CD14-positive monocyte (primary cell): ENCODE results near the gene FRRS1L. TPM values are rescaled to one million over a fixed set of nuclear protein-coding genes. Genes with fewer than 3 reads are reported as not detected.

ENCODE experiments used
- DNase-seq, 3 donors: peaks; one replicate each; pipeline ENCODE4 v3.0.0-alpha.2; 2011 to 2022
- H2AFZ ChIP-seq: 2 replicates; pipeline ENCODE4 v1.6.0; 2012; ENCODE audit warnings: mild to moderate bottlenecking, low read depth, low read length, inconsistent platforms; ENCODE audit not compliant: insufficient read depth, poor library complexity, severe bottlenecking
- H3K27ac ChIP-seq, 2 donors: 1 replicate in 1 of 2; 2 replicates in 1 of 2; pipeline ENCODE4 v1.5.1; 2012 to 2013; ENCODE audit warnings: low read length in 2 of 2, control low read depth in 1 of 2, inconsistent platforms in 1 of 2, low read depth in 1 of 2, mild to moderate bottlenecking in 1 of 2
- H3K27me3 ChIP-seq, 2 donors: one replicate each; pipeline versions ENCODE4 v1.6.0 to v1.6.1; 2011 to 2013; ENCODE audit warnings: low read length in 2 of 2; ENCODE audit not compliant: control insufficient read depth in 2 of 2, insufficient read depth in 2 of 2
- H3K36me3 ChIP-seq, 2 donors: replicated peaks in 1 of 2; 1 replicate in 1 of 2; 2 replicates in 1 of 2; pipeline versions ENCODE4 v1.5.1 to v1.6.1; 2012 to 2013; ENCODE audit warnings: low read length in 2 of 2, control low read depth in 1 of 2, inconsistent platforms in 1 of 2, mild to moderate bottlenecking in 1 of 2; ENCODE audit not compliant: insufficient read depth in 2 of 2, control insufficient read depth in 1 of 2
- H3K4me1 ChIP-seq, 2 donors: 1 replicate in 1 of 2; 2 replicates in 1 of 2; pipeline versions ENCODE4 v1.5.1 to v1.6.1; 2012 to 2013; ENCODE audit warnings: low read length in 2 of 2, control low read depth in 1 of 2, inconsistent platforms in 1 of 2, mild to moderate bottlenecking in 1 of 2, moderate library complexity in 1 of 2; ENCODE audit not compliant: insufficient read depth in 2 of 2, control insufficient read depth in 1 of 2
- H3K4me2 ChIP-seq: replicated peaks from 2 replicates; pipeline ENCODE3; 2012; ENCODE audit warnings: low read length, moderate library complexity, mild to moderate bottlenecking; ENCODE audit not compliant: poor library complexity, severe bottlenecking; ENCODE audit errors: extremely low read depth
- H3K4me3 ChIP-seq, 3 experiments: fragments of 200-600 bp in 1 of 3; sonication (generic) in 1 of 3; replicated peaks in 1 of 3; 1 replicate in 2 of 3; 2 replicates in 1 of 3; pipeline ENCODE4 v1.5.1; 2011 to 2013; ENCODE audit warnings: low read length in 3 of 3, mild to moderate bottlenecking in 3 of 3, control low read depth in 2 of 3, low read depth in 2 of 3, inconsistent platforms in 1 of 3, moderate library complexity in 1 of 3
- H3K79me2 ChIP-seq: 2 replicates; pipeline ENCODE4 v1.6.0; 2012; ENCODE audit warnings: mild to moderate bottlenecking, control low read depth, inconsistent platforms, low read length, moderate library complexity; ENCODE audit not compliant: insufficient read depth
- H3K9ac ChIP-seq: 2 replicates; pipeline ENCODE4 v1.6.0; 2017; ENCODE audit warnings: low read length, mild to moderate bottlenecking; ENCODE audit not compliant: insufficient read depth, poor library complexity, severe bottlenecking
- H3K9me3 ChIP-seq, 2 donors: replicated peaks in 1 of 2; 1 replicate in 1 of 2; 2 replicates in 1 of 2; pipeline versions ENCODE4 v1.5.1 to v1.6.1; 2012 to 2013; ENCODE audit warnings: low read length in 2 of 2, control low read depth in 1 of 2; ENCODE audit not compliant: control insufficient read depth in 1 of 2, insufficient read depth in 1 of 2
- H4K20me1 ChIP-seq: 2 replicates; pipeline ENCODE4 v1.6.0; 2012; ENCODE audit warnings: mild to moderate bottlenecking, low read length, control low read depth, moderate library complexity; ENCODE audit not compliant: insufficient read depth
- H3K27ac Mint-ChIP-seq, 7 donors: one replicate each; pipeline ENCODE4 v1.8.0; 2020; ENCODE audit warnings: mild to moderate bottlenecking in 7 of 7, mixed read lengths in 7 of 7, moderate library complexity in 6 of 7, inconsistent platforms in 2 of 7
- H3K27me3 Mint-ChIP-seq, 3 donors: one replicate each; pipeline ENCODE4 v1.8.0; 2021 to 2022; ENCODE audit warnings: low read depth in 3 of 3, mild to moderate bottlenecking in 3 of 3, mixed read lengths in 3 of 3, moderate library complexity in 3 of 3, inconsistent platforms in 1 of 3
- H3K36me3 Mint-ChIP-seq, 2 donors: one replicate each; pipeline ENCODE4 v1.8.0; 2020; ENCODE audit warnings: mixed read lengths in 2 of 2, inconsistent platforms in 1 of 2, mild to moderate bottlenecking in 1 of 2
- H3K4me1 Mint-ChIP-seq: one replicate; pipeline ENCODE4 v1.8.0; 2020; ENCODE audit warnings: mild to moderate bottlenecking, mixed read lengths
- H3K4me3 Mint-ChIP-seq, 2 donors: one replicate each; pipeline ENCODE4 v1.8.0; 2020; ENCODE audit warnings: mild to moderate bottlenecking in 2 of 2, mixed read lengths in 2 of 2, moderate library complexity in 1 of 2
- H3K9me3 Mint-ChIP-seq, 7 donors: one replicate each; pipeline ENCODE4 v1.8.0; 2020 to 2022; ENCODE audit warnings: mixed read lengths in 7 of 7, mild to moderate bottlenecking in 6 of 7, moderate library complexity in 6 of 7, inconsistent platforms in 2 of 7
- WGBS: methylation state at CpG from one replicate; pipeline ENCODE4 v1.1.5; 2013; ENCODE audit warnings: missing lambda C conversion rate; ENCODE audit not compliant: insufficient coverage; 5-methylcytosine and 5-hydroxymethylcytosine counted together
- intact Hi-C, 2 donors: fragments of 100-400 bp; cut with micrococcal nuclease; formaldehyde crosslinking; loops; one replicate each; pipeline versions ENCODE4 v1.15.0 to v1.15.1; 2023
- polyA plus RNA-seq, 3 donors: library from polyadenylated mRNA; depleted of rRNA in 1 of 3; unstranded in 2 of 3; stranded (reverse) in 1 of 3; fragments of 300-500 nt in 2 of 3; fragments of >200 nt in 1 of 3; fragmentation: Illumina TruSeq in 2 of 3; gene quantifications; 1 replicate in 2 of 3; 2 replicates in 1 of 3; pipeline ENCODE4 v1.2.3, GENCODE V29; 2012 to 2021
- TF ChIP-seq, protein P1 (sequence below): fragments of 200-600 bp; IDR thresholded peaks from one replicate; pipeline ENCODE4 v1.8.0; 2022; ENCODE audit warnings: antibody characterized with exemption, mild to moderate bottlenecking

FRRS1L gene
- polyA plus RNA-seq, 3 donors: not detected

DNA sequence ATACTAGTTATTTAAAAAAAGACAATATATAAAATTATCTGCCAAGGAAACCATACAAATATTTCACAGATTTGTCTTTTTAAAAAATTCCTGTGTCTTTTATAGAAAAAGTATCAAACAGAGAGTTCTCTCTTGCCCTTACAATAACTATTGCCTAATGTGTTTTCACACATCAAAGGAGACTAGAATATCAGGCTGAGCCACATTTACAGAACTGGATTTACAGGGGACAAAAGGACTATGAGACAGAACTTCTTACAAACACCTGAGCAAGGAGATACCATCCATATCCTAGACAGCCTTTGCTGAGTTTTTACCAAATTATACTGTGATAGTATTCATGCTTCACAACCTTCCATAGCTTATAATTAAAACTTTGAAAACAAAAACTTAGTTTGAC lies 81.5 kb downstream of the FRRS1L start:
- TF ChIP-seq, protein P1, sequence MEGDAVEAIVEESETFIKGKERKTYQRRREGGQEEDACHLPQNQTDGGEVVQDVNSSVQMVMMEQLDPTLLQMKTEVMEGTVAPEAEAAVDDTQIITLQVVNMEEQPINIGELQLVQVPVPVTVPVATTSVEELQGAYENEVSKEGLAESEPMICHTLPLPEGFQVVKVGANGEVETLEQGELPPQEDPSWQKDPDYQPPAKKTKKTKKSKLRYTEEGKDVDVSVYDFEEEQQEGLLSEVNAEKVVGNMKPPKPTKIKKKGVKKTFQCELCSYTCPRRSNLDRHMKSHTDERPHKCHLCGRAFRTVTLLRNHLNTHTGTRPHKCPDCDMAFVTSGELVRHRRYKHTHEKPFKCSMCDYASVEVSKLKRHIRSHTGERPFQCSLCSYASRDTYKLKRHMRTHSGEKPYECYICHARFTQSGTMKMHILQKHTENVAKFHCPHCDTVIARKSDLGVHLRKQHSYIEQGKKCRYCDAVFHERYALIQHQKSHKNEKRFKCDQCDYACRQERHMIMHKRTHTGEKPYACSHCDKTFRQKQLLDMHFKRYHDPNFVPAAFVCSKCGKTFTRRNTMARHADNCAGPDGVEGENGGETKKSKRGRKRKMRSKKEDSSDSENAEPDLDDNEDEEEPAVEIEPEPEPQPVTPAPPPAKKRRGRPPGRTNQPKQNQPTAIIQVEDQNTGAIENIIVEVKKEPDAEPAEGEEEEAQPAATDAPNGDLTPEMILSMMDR: no peak
- DNase-seq: no peak
- Mint-ChIP-seq H3K27me3 (no peaks in the 10 kb centered on the region), H3K4me1 (peaks cover 4% of the 10 kb centered on the region), H3K36me3 (peaks cover 55 to 74% of the 10 kb centered on the region in 2 donors), H3K4me3 (no peak overlapping the region), H3K9me3 (no peaks in the 10 kb centered on the region), H3K27ac (no peak overlapping the region)
- Histone ChIP-seq H3K9me3 (no peaks in the 10 kb centered on the region), H3K79me2 (no peaks in the 10 kb centered on the region), H3K27me3 (no peaks in the 10 kb centered on the region), H2AFZ (no peak overlapping the region), H3K4me3 (no peak overlapping the region), H3K27ac (no peak overlapping the region), H3K36me3 (peaks cover 27 to 78% of the 10 kb centered on the region in 2 donors), H3K9ac (no peak overlapping the region), H3K4me1 (peaks cover 5 to 6% of the 10 kb centered on the region in 2 donors), H4K20me1 (peaks cover 9% of the 10 kb centered on the region), H3K4me2 (no peak overlapping the region)
- intact Hi-C loops: no loop called here

DNA sequence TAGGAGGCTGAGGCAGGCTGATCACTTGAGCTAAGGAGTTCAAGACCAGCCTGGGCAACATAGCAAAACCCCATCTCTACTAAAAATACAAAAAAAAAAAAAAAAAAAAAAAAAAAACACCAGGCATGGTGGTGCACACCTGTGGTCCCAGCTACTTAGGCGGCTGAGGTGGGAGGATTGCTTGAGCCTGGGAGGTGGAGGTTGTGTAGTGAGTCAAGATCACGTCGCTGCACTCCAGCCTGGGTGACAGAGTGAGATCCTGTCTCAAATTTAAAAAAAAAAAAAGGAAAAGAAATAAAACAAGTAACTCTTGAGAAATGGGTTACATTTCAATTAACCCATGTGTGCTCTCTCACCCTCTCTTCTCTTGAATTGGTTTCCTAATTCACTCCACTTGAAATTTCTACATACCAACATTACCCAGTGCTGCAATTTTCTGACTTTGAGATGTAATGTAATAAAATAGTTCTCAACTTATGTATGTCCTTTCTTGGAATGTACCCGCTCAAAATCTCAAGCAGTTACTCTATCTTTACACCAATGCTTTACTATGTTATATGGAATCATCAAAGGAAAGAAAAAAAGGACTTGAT lies 83.1 kb downstream of the FRRS1L start:
- intact Hi-C loops: no loop called here
- TF ChIP-seq, protein P1: no peak
- Mint-ChIP-seq H3K36me3 (peaks cover 63 to 79% of the 10 kb centered on the region in 2 donors), H3K4me1 (peaks cover 4% of the 10 kb centered on the region), H3K4me3 (no peak overlapping the region), H3K27ac (no peak overlapping the region), H3K9me3 (no peaks in the 10 kb centered on the region), H3K27me3 (no peaks in the 10 kb centered on the region)
- Histone ChIP-seq H3K79me2 (no peaks in the 10 kb centered on the region), H3K9me3 (no peaks in the 10 kb centered on the region), H3K4me1 (peaks cover 5 to 6% of the 10 kb centered on the region in 2 donors), H2AFZ (no peak overlapping the region), H3K27ac (no peak overlapping the region), H3K4me2 (no peak overlapping the region), H3K36me3 (peaks cover 30 to 78% of the 10 kb centered on the region in 2 donors), H3K4me3 (no peak overlapping the region), H4K20me1 (peaks cover 9% of the 10 kb centered on the region), H3K9ac (no peak overlapping the region), H3K27me3 (no peaks in the 10 kb centered on the region)
- DNase-seq: no peak
- WGBS: no CpG with 5 or more reads among the region's 4 CpGs
